Left kidney (tissue), 1 donor: Measurements from ENCODE around the gene NCOA3. TPM values are rescaled to one million over a fixed set of nuclear protein-coding genes. Genes with fewer than 3 reads are reported as not detected.

Experiments
- polyA plus RNA-seq: library from polyadenylated mRNA; unstranded; fragments of 120-200 nt; gene quantifications from one replicate; pipeline ENCODE4 v1.2.1, GENCODE V29; 2013; ENCODE audit not compliant: insufficient read length

Gene NCOA3
- polyA plus RNA-seq, 1 donor, result 46.3 TPM

Other genes starting within 250 kb of the NCOA3 start
- gene ZMYND8, start 145.2 kb upstream of the NCOA3 start, polyA plus RNA-seq, result 48.0 TPM